ENCODE results near the gene MMEL1.
A peak's percentile ranks its signal among the peaks of the same experiment; 100 is the strongest.

MMEL1 gene

DNA sequence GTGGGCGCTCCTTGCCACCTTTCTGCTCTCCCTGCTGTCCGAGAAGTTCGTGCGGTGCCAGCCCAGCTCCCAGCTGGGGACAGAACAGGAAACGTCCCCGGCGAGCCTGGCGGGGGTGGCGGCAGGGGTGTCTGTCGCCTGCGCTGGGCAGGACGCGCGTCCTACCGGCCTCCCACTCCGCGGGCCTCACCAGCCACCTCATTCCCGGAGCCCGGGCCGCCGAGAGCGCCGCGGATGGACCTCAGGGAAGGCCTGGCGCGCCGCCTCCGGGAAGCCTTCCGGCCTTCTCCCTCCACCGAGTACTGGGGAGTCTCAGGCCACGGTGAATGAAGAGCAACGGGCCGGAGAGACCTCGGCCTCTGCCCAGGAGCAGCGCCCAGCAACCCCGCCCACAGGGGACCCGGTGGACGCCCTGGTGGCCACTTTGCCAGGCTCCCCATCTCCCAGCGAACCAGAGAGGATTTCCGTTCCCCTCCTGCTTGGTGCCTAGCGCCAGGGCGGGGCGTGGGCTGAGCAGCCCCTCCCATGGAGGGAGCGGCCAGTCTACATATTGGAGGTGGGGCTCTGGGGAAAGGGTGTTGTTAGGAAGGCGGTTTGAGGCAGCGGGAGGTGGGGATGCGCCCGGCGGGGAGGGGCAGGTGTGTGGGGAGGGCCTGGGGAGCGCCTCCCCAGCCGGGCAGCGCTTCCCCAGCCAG is 86.2 kb downstream of the MMEL1 start (continued):
- TF ChIP-seq ZNF561 (tag by site-specific recombination; IDR thresholded peaks at IDR 0.05; ENCODE audit: borderline replicate concordance) (no peak; the same call in 1 of the 2 replicates), YY1 (tag by site-specific recombination; IDR thresholded peaks at IDR 0.05) (peak; percentile 28; the same call in 1 of the 2 replicates), ZNF211 (tag by site-specific recombination; IDR thresholded peaks at IDR 0.05; ENCODE audit: low read depth) (no peak), ZNF24 (tag by site-specific recombination; IDR thresholded peaks at IDR 0.05) (0 out of 2 replicates have a peak, but pooled peaks have one; percentile 52), ZNF138 (tag by site-specific recombination; IDR thresholded peaks at IDR 0.05; ENCODE audit: borderline replicate concordance) (no peak), ZNF629 (tag by site-specific recombination; IDR thresholded peaks at IDR 0.05) (no peak), ZBTB17 (tag by site-specific recombination; IDR thresholded peaks at IDR 0.05) (peak; percentile 50; the same call in 1 of the 2 replicates), SP3 (tag by site-specific recombination; IDR thresholded peaks at IDR 0.05) (peak; percentile 91), ZSCAN23 (tag by site-specific recombination; IDR thresholded peaks at IDR 0.05) (no peak), ZNF837 (tag by site-specific recombination; IDR thresholded peaks at IDR 0.05) (no peak), ZFP69B (tag by site-specific recombination; IDR thresholded peaks at IDR 0.05) (no peak; the same call in 1 of the 2 replicates), ZNF621 (tag by site-specific recombination; IDR thresholded peaks at IDR 0.05) (no peak), ZNF830 (tag by site-specific recombination; IDR thresholded peaks at IDR 0.05; ENCODE audit: low read depth) (no peak), PATZ1 (tag by site-specific recombination; IDR thresholded peaks at IDR 0.05) (peak; percentile 94), GLIS1 (tag by site-specific recombination; IDR thresholded peaks at IDR 0.05) (no peak; the same call in 1 of the 2 replicates), ZNF37A (tag by site-specific recombination; IDR thresholded peaks at IDR 0.05) (no peak), ZNF677 (tag by site-specific recombination; IDR thresholded peaks at IDR 0.05) (peak; percentile 18; the same call in 1 of the 2 replicates), ZNF791 (tag by site-specific recombination; IDR thresholded peaks at IDR 0.05) (no peak), ZNF214 (tag by site-specific recombination; IDR thresholded peaks at IDR 0.05; ENCODE audit: borderline replicate concordance) (no peak), ZBTB11 (tag by site-specific recombination; conservative IDR thresholded peaks at IDR 0.05; ENCODE audit: low read depth) (peak; percentile 62), ZEB2 (tag by site-specific recombination; IDR thresholded peaks at IDR 0.05) (peak; percentile 79; the same call in 1 of the 2 replicates), SP2 (tag by site-specific recombination; IDR thresholded peaks at IDR 0.05) (peak; percentile 92), KLF10 (tag by site-specific recombination; IDR thresholded peaks at IDR 0.05) (peak; percentile 57; the same call in 1 of the 2 replicates), ZNF707 (tag by site-specific recombination; IDR thresholded peaks at IDR 0.05) (no peak), ZNF639 (tag by site-specific recombination; IDR thresholded peaks at IDR 0.05) (no peak)
- TF ChIP-seq, protein P1, sequence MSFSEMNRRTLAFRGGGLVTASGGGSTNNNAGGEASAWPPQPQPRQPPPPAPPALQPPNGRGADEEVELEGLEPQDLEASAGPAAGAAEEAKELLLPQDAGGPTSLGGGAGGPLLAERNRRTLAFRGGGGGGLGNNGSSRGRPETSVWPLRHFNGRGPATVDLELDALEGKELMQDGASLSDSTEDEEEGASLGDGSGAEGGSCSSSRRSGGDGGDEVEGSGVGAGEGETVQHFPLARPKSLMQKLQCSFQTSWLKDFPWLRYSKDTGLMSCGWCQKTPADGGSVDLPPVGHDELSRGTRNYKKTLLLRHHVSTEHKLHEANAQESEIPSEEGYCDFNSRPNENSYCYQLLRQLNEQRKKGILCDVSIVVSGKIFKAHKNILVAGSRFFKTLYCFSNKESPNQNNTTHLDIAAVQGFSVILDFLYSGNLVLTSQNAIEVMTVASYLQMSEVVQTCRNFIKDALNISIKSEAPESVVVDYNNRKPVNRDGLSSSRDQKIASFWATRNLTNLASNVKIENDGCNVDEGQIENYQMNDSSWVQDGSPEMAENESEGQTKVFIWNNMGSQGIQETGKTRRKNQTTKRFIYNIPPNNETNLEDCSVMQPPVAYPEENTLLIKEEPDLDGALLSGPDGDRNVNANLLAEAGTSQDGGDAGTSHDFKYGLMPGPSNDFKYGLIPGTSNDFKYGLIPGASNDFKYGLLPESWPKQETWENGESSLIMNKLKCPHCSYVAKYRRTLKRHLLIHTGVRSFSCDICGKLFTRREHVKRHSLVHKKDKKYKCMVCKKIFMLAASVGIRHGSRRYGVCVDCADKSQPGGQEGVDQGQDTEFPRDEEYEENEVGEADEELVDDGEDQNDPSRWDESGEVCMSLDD (tag by site-specific recombination; IDR thresholded peaks at IDR 0.05): peak; percentile 62; the same call in 1 of the 2 replicates
